ENCODE results near the gene DDX1. TPM values are rescaled to one million over a fixed set of nuclear protein-coding genes. Genes with fewer than 3 reads are reported as not detected.

Gene DDX1
- total and polyA plus RNA-seq, 12 donors: 39.4 to 122 (median 77.2) TPM

DNA sequence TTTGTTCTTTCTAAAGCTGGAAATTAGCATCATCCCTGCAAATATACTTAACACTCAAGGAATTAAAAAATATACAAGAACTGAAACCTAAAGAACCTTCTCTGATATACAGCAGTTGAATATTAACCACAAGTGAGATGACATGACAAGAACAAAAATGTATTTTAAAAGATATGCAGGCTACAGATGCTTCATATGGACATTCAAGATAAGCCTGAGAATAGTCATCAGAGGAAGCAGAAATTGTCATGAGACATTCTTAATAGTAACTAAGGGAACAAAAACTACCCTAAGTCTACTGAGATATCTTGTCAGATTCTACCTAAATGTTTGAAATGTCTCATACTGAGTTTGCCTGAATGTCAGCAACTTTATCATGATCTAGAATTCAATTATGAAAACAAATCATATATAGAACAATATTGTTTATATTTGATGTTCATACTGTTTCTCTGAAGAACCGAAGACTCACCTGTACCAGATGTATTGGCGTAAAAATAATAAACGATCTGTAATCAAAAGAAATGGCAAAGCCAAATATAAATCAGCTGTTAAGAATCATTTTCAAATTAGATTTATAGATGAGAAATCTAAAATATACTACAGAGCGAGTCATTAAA is 35.2 kb upstream of the DDX1 start:
- H3K36me3 ChIP-seq (replicated peaks in 1 of 2): peaks cover 0 to 7% of the 10 kb centered on the region in 2 donors
- peaks cover 12 to 30% of the 10 kb centered on the region in 2 donors for H3K4me1 ChIP-seq (replicated peaks in 1 of 2)
- no peaks in the 10 kb centered on the region for H3K9me3 ChIP-seq (replicated peaks in 1 of 3)
- no peak overlapping the region for H3K4me3 ChIP-seq
- no peak for TF ChIP-seq POLR2A (IDR thresholded peaks at IDR 0.05)
- no peak for TF ChIP-seq CTCF (IDR thresholded peaks at IDR 0.05)
- no peak overlapping the region for H3K27ac ChIP-seq
- intact Hi-C loops (cut with DNase I): no loop called here
- H3K27me3 ChIP-seq: no peaks in the 10 kb centered on the region
- DNase-seq: no peak
- WGBS, 4 donors: 92 to 98% (median 95%) methylated on average over 4 of the region's 4 CpGs

DNA sequence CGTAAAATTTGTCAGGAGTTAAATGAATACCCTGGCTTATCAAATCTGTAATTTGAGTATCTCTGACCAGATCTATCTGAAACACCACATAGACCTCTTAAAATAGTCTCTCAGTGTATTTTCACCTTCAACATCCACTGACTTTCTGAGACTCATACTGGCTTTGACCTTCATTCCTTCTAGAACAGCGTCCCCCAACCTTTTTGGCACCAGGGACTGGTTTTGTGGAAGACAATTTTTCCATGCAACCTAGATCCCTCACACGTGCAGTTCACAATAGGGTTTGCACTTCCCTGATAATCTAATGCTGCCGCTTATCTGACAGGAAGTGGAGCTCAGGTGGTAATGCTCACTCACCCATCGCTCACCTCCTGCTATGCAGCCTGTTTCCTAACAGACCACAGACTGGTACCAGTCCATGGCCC is 33.8 kb upstream of the DDX1 start:
- TF ChIP-seq CTCF (IDR thresholded peaks at IDR 0.05) (no peak), POLR2A (IDR thresholded peaks at IDR 0.05) (no peak)
- intact Hi-C loops (cut with DNase I): no loop called here
- WGBS, 4 donors: 35 to 56% (median 55%) methylated on average over 5 of the region's 5 CpGs

GRCh38 chr2:15559379-15560139 is 32.1 kb upstream of the DDX1 start:
- TF ChIP-seq CTCF (IDR thresholded peaks at IDR 0.05) (no peak), POLR2A (IDR thresholded peaks at IDR 0.05) (no peak)
- Histone ChIP-seq H3K9me3 (replicated peaks in 1 of 3) (no peaks in the 10 kb centered on the region), H3K27ac (peak overlapping the region in 1 of 5 donors; percentile 82), H3K4me1 (replicated peaks in 1 of 2) (peaks cover 18 to 30% of the 10 kb centered on the region in 2 donors), H3K27me3 (no peaks in the 10 kb centered on the region), H3K36me3 (replicated peaks in 1 of 2) (no peaks in the 10 kb centered on the region), H3K4me3 (peak overlapping the region in 1 of 4 donors; percentile 88)
- no peak for DNase-seq
- 65 to 70% (median 69%) methylated on average over 6 of the region's 6 CpGs for WGBS, 4 donors
- intact Hi-C loops (cut with DNase I): no loop called here

More for the DNA sequence above, 33.8 kb upstream of the DDX1 start:
- H3K4me1 ChIP-seq (replicated peaks in 1 of 2): peaks cover 18 to 30% of the 10 kb centered on the region in 2 donors
- no peaks in the 10 kb centered on the region for H3K9me3 ChIP-seq (replicated peaks in 1 of 3)
- no peak overlapping the region for H3K4me3 ChIP-seq
- H3K27ac ChIP-seq: no peak overlapping the region
- H3K36me3 ChIP-seq (replicated peaks in 1 of 2): no peaks in the 10 kb centered on the region
- DNase-seq: no peak
- H3K27me3 ChIP-seq: no peaks in the 10 kb centered on the region

DNA sequence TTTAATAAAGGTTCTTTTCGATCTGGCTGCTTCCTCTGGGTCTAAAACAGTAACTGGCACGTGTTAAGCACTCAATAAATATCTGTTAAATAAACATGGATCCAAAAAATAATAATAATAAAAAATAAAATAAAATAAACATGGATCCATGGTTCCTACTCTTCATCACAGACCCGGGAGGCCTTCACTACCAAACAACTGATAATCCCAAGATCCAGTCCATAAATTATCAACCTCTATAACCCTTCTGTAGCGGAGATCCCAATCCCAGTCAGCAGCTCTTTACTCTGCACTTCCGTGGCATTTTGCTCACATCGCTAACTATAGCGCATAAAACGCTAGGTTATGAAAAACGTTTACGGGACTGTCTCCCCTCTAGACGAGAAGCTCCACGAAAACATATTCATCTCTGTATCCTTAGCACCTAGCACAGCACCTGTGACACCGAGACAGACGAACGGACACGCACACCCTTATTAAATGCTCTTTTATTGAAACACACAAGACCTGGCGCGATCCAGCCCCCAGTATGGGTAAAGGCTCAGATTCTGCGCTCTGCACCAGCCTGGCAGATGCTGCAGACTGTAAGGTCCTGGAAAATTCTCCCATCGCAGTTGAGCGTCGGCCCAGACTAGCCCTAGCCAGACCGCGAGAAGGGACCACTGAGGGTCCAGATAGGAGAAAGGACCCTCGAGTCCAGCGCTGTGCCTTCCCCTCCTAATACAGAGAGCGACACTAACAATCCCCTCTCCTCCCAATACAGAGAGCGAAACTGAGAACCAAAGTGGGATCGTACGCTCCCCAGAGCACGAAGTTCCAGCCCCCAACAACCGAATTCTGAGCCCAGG is 31.3 kb upstream of the DDX1 start:
- H3K4me3 ChIP-seq: peak overlapping the region; percentile 19 to 98 (median 86)
- H3K9me3 ChIP-seq (replicated peaks in 1 of 3): no peaks in the 10 kb centered on the region
- no peaks in the 10 kb centered on the region for H3K27me3 ChIP-seq
- H3K36me3 ChIP-seq (replicated peaks in 1 of 2): no peaks in the 10 kb centered on the region
- peak in 6 of 7 donors; percentile 19 to 55 (median 36) for DNase-seq
- H3K27ac ChIP-seq: peak overlapping the region in 4 of 5 donors; percentile 6 to 82 (median 81)
- H3K4me1 ChIP-seq (replicated peaks in 1 of 2): peaks cover 18 to 30% of the 10 kb centered on the region in 2 donors
- TF ChIP-seq CTCF (IDR thresholded peaks at IDR 0.05): no peak
- intact Hi-C loops (cut with DNase I): no loop called here
- WGBS, 4 donors: 1% methylated on average over 18 to 32 of the region's 32 CpGs

All from adrenal gland (tissue), 12 donors.